Endometrium (tissue), 2 donors: ENCODE results near the gene PIN1.

Experiments used
- FAIRE-seq: peaks from 2 replicates; lab custom pipeline; 2012; peaks lifted over from hg19 to GRCh38; lab: Jason Lieb, UNC
- donor health status: control.
- donor health status: control.

PIN1 gene

DNA sequence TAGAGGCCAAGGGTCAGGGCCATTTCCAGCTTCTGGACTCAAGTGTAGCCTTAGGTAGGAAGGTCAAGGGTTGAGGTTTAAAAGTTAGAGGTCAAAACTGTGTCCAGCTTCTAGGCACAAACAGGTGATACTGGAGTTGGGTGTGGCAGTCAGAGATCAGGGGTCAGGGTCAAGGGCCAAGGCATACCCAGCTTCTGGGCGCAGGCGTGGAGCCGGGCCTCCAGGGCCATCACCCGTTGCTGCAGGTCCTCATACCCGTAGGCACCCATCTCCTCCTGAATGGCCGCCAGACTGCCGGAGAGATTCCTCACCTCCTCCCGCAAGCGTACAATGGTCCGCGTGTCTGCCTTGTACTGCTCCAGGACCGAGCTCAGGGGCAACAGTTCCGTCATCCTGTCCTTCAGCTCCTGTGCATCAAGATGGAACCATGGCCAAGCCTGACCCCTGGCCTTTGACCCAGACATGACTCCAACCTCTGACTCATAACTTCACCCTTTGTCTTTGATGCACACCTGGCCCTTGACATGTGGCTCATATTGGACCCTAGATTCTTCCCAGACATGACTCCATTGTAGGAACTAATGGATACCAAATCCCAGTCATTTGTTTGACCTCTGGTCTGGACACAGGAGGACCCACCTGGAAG is 22.1 kb downstream of the PIN1 start:
- no peak for FAIRE-seq

GRCh38 chr19:9857920-9858746 is 23.0 kb downstream of the PIN1 start:
- no peak for FAIRE-seq

DNA sequence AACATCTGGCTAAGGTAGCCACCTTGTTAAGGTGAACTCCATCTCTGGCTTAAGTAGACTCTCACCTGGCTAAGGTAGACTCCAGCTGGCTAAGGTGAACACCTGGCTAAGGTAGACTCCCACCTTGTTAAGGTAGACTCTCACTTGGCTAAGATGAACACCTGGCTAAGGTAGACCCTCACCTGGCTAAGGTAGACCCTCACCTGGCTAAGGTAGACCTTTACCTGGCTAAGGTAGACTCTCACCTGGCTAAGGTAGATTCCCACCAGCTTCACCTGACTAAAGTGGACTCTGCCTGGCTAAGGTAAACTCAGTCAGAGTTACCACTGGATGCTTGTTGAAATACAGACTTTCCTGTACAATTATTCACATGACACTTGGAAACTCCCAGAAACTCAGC is 23.6 kb downstream of the PIN1 start:
- no peak for FAIRE-seq

DNA sequence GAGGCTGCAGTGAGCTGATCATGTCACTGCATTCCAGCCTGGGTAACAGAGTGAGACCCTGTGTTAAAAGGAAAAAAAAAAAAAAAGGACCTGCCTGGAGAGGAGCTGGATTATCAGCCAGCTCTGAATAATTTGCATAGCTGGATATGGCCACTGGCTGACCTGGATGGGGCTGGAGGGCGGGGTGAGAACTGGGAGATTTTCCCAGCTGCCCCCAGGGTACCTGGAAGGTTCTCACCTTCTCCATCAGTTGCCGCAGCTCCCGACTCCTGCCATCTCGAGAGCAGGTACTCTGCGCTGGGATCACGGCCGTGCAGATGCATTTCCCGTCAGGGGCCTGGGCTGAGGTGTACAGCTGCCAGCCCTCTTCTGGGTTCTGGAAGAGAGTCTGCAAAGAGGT is 25.3 kb downstream of the PIN1 start:
- no peak for FAIRE-seq

DNA sequence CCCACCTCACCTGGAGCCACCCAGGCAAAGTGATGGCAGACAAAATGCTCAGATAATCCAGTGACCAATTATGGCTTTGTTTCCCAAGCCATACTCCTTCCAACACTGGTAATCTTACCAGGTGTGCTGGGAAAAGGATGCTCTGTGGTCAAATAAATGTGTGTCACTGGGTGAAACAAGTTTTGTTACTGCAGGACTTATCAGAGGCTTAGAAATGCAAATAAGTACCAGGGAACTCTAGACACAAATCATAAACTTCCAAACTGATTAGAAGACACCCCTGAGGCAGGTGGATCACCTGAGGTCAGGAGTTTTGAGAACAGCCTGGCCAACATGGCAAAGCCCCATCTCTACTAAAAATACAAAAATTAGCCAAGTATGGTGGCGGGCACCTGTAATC is 26.4 kb downstream of the PIN1 start:
- no peak for FAIRE-seq

DNA sequence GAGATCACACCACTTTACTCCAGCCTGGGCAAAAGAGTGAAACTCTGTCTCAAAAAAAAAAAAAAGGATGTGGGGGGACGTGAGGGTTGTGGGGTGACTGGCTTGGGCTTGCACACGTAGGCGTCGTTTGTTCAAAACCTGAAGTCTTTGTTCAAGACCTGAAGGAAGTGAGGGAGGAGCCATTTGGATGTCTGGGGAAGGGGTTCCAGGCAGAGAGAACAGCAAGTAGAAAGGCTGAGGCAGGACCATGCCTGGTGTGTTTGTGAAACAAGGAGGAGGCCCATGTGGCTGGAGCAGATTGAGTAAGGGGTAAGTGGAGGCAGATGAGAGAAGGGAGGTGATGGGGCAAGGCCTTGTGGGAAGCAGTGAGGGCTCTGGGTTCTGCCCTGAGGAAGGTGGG is 27.8 kb downstream of the PIN1 start:
- no peak for FAIRE-seq

GRCh38 chr19:9863759-9864158 is 28.6 kb downstream of the PIN1 start:
- no peak for FAIRE-seq

- FAIRE-seq, result no peak
Observed at GRCh38 chr19:9865732-9866501, 30.8 kb downstream of the PIN1 start.

- no peak for FAIRE-seq
Observed at GRCh38 chr19:9868983-9869617, 34.0 kb downstream of the PIN1 start.

GRCh38 chr19:9871626-9872338 is 36.7 kb downstream of the PIN1 start:
- no peak for FAIRE-seq

GRCh38 chr19:9872618-9873242 is 37.6 kb downstream of the PIN1 start:
- no peak for FAIRE-seq

- no peak for FAIRE-seq
Observed at GRCh38 chr19:9875031-9875627, 40.0 kb downstream of the PIN1 start.

DNA sequence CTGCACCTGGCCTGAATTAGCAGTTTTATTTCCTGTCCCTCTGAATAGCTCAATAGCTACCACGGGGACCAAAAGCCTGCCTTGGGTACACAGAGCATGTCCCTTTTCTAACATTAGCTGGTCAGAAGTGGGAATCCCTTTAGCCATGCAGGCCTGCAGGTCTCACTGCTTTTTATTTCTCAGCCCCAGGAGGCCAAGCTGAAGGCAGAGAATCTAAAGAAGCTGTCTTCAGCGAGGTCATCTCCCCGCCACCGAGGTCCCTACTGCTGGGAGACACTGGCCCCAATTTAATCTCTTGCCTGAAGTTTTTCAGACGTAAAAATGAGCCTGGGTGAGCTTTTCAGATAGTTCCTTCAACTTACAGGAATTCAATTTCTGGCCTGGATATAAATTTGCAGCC is 40.7 kb downstream of the PIN1 start:
- no peak for FAIRE-seq

GRCh38 chr19:9877780-9878510 is 42.8 kb downstream of the PIN1 start:
- FAIRE-seq, result no peak

- no peak for FAIRE-seq
Observed at GRCh38 chr19:9878511-9879196, 43.5 kb downstream of the PIN1 start.

DNA sequence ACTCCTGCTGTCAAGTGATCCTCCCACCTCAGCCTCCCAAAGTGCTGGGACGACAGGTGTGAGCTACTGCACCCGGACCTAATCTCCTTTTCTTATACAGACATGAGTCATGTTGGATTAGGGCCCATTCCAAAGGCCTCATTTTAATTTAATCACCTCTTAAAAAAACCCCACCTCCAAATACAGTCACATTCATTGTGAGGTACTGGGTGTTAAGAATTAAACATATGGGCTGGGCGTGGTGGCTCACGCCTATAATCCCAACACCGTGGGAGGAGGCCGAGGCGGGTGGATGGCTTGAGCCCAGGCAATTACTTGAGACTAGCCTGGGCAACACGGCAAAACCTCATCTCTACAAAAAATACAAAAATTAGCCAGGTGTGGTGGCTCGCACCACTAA is 46.6 kb downstream of the PIN1 start:
- no peak for FAIRE-seq

- no peak for FAIRE-seq
Observed at GRCh38 chr19:9883231-9883758, 48.2 kb downstream of the PIN1 start.

GRCh38 chr19:9883764-9884163 is 48.6 kb downstream of the PIN1 start:
- FAIRE-seq, result no peak

DNA sequence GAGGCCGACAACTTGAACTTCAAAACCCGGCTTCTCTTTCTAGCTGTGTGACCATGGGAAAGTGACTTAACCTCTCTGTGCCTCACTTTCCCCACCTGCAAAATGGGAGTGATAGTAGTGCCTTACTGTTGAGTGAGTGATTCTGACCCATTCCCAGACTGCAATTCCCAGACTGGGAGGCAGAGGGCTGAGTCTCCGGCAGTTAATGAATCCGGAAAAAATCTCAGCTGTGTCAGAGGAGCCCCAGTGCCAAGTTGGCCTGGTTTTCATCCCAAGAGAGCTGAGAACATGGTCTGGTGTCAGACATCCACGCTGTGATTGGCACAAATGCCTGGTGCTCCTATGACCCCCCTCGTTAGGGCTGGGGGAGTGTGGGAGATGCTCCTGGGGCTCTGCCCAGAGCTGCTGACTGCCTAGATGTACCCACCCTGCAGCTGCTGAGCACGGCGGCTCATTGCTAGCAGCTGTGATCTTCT is 50.0 kb downstream of the PIN1 start:
- FAIRE-seq, result no peak
